Dendritic cell treated with granulocyte-macrophage colony-stimulating factor and Interleukin-4, amounts not matched to agents 40 ng/mL and 50 ng/mL, for 4 days (primary cell): ENCODE results near the gene CRK.
"Not testable (repeated sequence)": the region's sequence is repeated elsewhere in the genome, so short reads cannot be mapped to it uniquely, and the experiment has no call there.

Experiments
- H3K27ac Mint-ChIP-seq: one replicate; pipeline ENCODE4 v1.8.0; 2022; ENCODE audit warnings: mild to moderate bottlenecking, mixed read lengths
- H3K27me3 Mint-ChIP-seq: one replicate; pipeline ENCODE4 v1.8.0; 2022; ENCODE audit warnings: mild to moderate bottlenecking, mixed read lengths
- H3K36me3 Mint-ChIP-seq: one replicate; pipeline ENCODE4 v1.8.0; 2022; ENCODE audit warnings: low read depth, mixed read lengths
- H3K4me1 Mint-ChIP-seq: one replicate; pipeline ENCODE4 v1.8.0; 2022; ENCODE audit warnings: low read depth, mixed read lengths
- H3K4me3 Mint-ChIP-seq: one replicate; pipeline ENCODE4 v1.8.0; 2022; ENCODE audit warnings: mild to moderate bottlenecking, moderate library complexity, mixed read lengths
- H3K9me3 Mint-ChIP-seq: one replicate; pipeline ENCODE4 v1.8.0; 2022; ENCODE audit warnings: mixed read lengths
- intact Hi-C: fragments of 100-400 bp; cut with micrococcal nuclease; formaldehyde crosslinking; loops from one replicate; pipeline ENCODE4 v1.15.0; 2022

CRK gene

GRCh38 chr17:1442187-1442586 is 13.8 kb downstream of the CRK start:
- H3K4me1 Mint-ChIP-seq, result peaks cover 22% of the 10 kb centered on the region
- no peak overlapping the region for H3K27ac Mint-ChIP-seq
- H3K27me3 Mint-ChIP-seq, result no peaks in the 10 kb centered on the region
- no peaks in the 10 kb centered on the region for H3K9me3 Mint-ChIP-seq
- H3K4me3 Mint-ChIP-seq, result no peak overlapping the region
- H3K36me3 Mint-ChIP-seq, result peaks cover 84% of the 10 kb centered on the region
- intact Hi-C loops, result no loop called here

GRCh38 chr17:1440921-1441320 is 15.1 kb downstream of the CRK start:
- no peak overlapping the region for H3K4me3 Mint-ChIP-seq
- peaks cover 91% of the 10 kb centered on the region for H3K36me3 Mint-ChIP-seq
- H3K27me3 Mint-ChIP-seq, result no peaks in the 10 kb centered on the region
- no peaks in the 10 kb centered on the region for H3K9me3 Mint-ChIP-seq
- peaks cover 17% of the 10 kb centered on the region for H3K4me1 Mint-ChIP-seq
- no peak overlapping the region for H3K27ac Mint-ChIP-seq
- intact Hi-C loops, result no loop called here

GRCh38 chr17:1438593-1439083 is 17.4 kb downstream of the CRK start:
- intact Hi-C loops, result no loop called here
- H3K4me1 Mint-ChIP-seq, result peaks cover 13% of the 10 kb centered on the region
- H3K27me3 Mint-ChIP-seq, result no peaks in the 10 kb centered on the region
- H3K27ac Mint-ChIP-seq, result no peak overlapping the region
- peaks cover 91% of the 10 kb centered on the region for H3K36me3 Mint-ChIP-seq
- no peaks in the 10 kb centered on the region for H3K9me3 Mint-ChIP-seq
- no peak overlapping the region for H3K4me3 Mint-ChIP-seq

- Mint-ChIP-seq H3K36me3 (peaks cover 98% of the 10 kb centered on the region), H3K4me3 (no peak overlapping the region), H3K27me3 (no peaks in the 10 kb centered on the region), H3K27ac (no peak overlapping the region), H3K4me1 (peaks cover 24% of the 10 kb centered on the region), H3K9me3 (no peaks in the 10 kb centered on the region)
- intact Hi-C loops, result no loop called here
Measured at GRCh38 chr17:1435326-1435725, 20.7 kb downstream of the CRK start.

GRCh38 chr17:1434150-1434549 is 21.9 kb downstream of the CRK start:
- intact Hi-C loops, result no loop called here
- Mint-ChIP-seq H3K4me3 (no peak overlapping the region), H3K27me3 (no peaks in the 10 kb centered on the region), H3K36me3 (peaks cover 100% of the 10 kb centered on the region), H3K4me1 (peaks cover 16% of the 10 kb centered on the region), H3K9me3 (no peaks in the 10 kb centered on the region), H3K27ac (no peak overlapping the region)

GRCh38 chr17:1431631-1432104 is 24.4 kb downstream of the CRK start:
- Mint-ChIP-seq H3K27ac (no peak overlapping the region), H3K9me3 (no peaks in the 10 kb centered on the region), H3K4me3 (no peak overlapping the region), H3K4me1 (peaks cover 16% of the 10 kb centered on the region), H3K27me3 (no peaks in the 10 kb centered on the region), H3K36me3 (peaks cover 93% of the 10 kb centered on the region)
- intact Hi-C loops, result no loop called here

- Mint-ChIP-seq H3K9me3 (no peaks in the 10 kb centered on the region), H3K4me1 (peaks cover 22% of the 10 kb centered on the region), H3K4me3 (no peak overlapping the region), H3K27ac (no peak overlapping the region), H3K27me3 (no peaks in the 10 kb centered on the region), H3K36me3 (peaks cover 91% of the 10 kb centered on the region)
- intact Hi-C loops, result loop anchor here (10.0 kb wide), 1 partner anchor 59 kb away; no protein-coding TSS in a partner anchor
Measured at GRCh38 chr17:1423456-1424135, 32.4 kb downstream of the CRK start.

- Mint-ChIP-seq H3K4me1 (peaks cover 22% of the 10 kb centered on the region), H3K36me3 (peaks cover 91% of the 10 kb centered on the region), H3K9me3 (no peaks in the 10 kb centered on the region), H3K4me3 (no peak overlapping the region), H3K27me3 (no peaks in the 10 kb centered on the region), H3K27ac (peak overlapping the region; percentile 25)
- intact Hi-C loops, result loop anchor here (10.0 kb wide), 1 partner anchor 58 kb away; no protein-coding TSS in a partner anchor
Measured at GRCh38 chr17:1422885-1423284, 33.1 kb downstream of the CRK start.

GRCh38 chr17:1421470-1421869 is 34.6 kb downstream of the CRK start:
- no peak overlapping the region for H3K4me3 Mint-ChIP-seq

GRCh38 chr17:1420981-1421380 is 35.1 kb downstream of the CRK start:
- Mint-ChIP-seq H3K27me3 (no peaks in the 10 kb centered on the region), H3K4me1 (peaks cover 19% of the 10 kb centered on the region), H3K4me3 (no peak overlapping the region), H3K36me3 (peaks cover 98% of the 10 kb centered on the region), H3K27ac (no peak overlapping the region), H3K9me3 (no peaks in the 10 kb centered on the region)
- intact Hi-C loops, result loop anchor here (10.0 kb wide), 1 partner anchor 56 kb away; no protein-coding TSS in a partner anchor

More at GRCh38 chr17:1421470-1421869, 34.6 kb downstream of the CRK start:
- H3K9me3 Mint-ChIP-seq, result no peaks in the 10 kb centered on the region
- peaks cover 99% of the 10 kb centered on the region for H3K36me3 Mint-ChIP-seq
- peaks cover 22% of the 10 kb centered on the region for H3K4me1 Mint-ChIP-seq
- H3K27ac Mint-ChIP-seq, result no peak overlapping the region
- intact Hi-C loops, result loop anchor here (10.0 kb wide), 1 partner anchor 57 kb away; no protein-coding TSS in a partner anchor
- H3K27me3 Mint-ChIP-seq, result no peaks in the 10 kb centered on the region

- no peaks in the 10 kb centered on the region for H3K27me3 Mint-ChIP-seq
- intact Hi-C loops, result loop anchor here (10.0 kb wide), 1 partner anchor 55 kb away; no protein-coding TSS in a partner anchor
- H3K36me3 Mint-ChIP-seq, result peaks cover 89% of the 10 kb centered on the region
- H3K4me3 Mint-ChIP-seq, result no peak overlapping the region
- H3K4me1 Mint-ChIP-seq, result peaks cover 16% of the 10 kb centered on the region
- H3K27ac Mint-ChIP-seq, result no peak overlapping the region
- H3K9me3 Mint-ChIP-seq, result no peaks in the 10 kb centered on the region
Measured at GRCh38 chr17:1420163-1420562, 35.9 kb downstream of the CRK start.

- H3K27me3 Mint-ChIP-seq, H3K9me3 Mint-ChIP-seq, intact Hi-C loops, H3K4me3 Mint-ChIP-seq, H3K27ac Mint-ChIP-seq: not testable (repeated sequence)
- Mint-ChIP-seq H3K4me1 (peaks cover 13% of the 10 kb centered on the region), H3K36me3 (peaks cover 73% of the 10 kb centered on the region)
Measured at GRCh38 chr17:1418476-1418875, 37.6 kb downstream of the CRK start.

GRCh38 chr17:1416414-1416813 is 39.6 kb downstream of the CRK start:
- intact Hi-C loops, result no loop called here
- Mint-ChIP-seq H3K9me3 (no peaks in the 10 kb centered on the region), H3K27me3 (no peaks in the 10 kb centered on the region), H3K4me3 (no peak overlapping the region), H3K36me3 (peaks cover 52% of the 10 kb centered on the region), H3K4me1 (peaks cover 7% of the 10 kb centered on the region), H3K27ac (no peak overlapping the region)

GRCh38 chr17:1414634-1415033 is 41.4 kb downstream of the CRK start:
- intact Hi-C loops, result no loop called here
- H3K9me3 Mint-ChIP-seq, result no peaks in the 10 kb centered on the region
- H3K27me3 Mint-ChIP-seq, result no peaks in the 10 kb centered on the region
- H3K4me1 Mint-ChIP-seq, result peaks cover 7% of the 10 kb centered on the region
- H3K27ac Mint-ChIP-seq, result no peak overlapping the region
- peaks cover 35% of the 10 kb centered on the region for H3K36me3 Mint-ChIP-seq
- no peak overlapping the region for H3K4me3 Mint-ChIP-seq
